Measurements from ENCODE around the gene PRDM16. TPM values are rescaled to one million over a fixed set of nuclear protein-coding genes. Genes with fewer than 3 reads are reported as not detected.

Gene PRDM16
- total RNA-seq, 1 experiment from 2014 or later: 22.3 TPM

GRCh38 chr1:3120140-3120539 is 51.1 kb downstream of the PRDM16 start:
- ChIA-PET POLR2A (no interaction called here), CTCF (no interaction called here)
- Histone ChIP-seq H3K27me3 (ENCODE audit: control insufficient read depth, insufficient read depth, low read length) (no peaks in the 10 kb centered on the region), H3K27ac (ENCODE audit: low read length) (no peak overlapping the region), H3K4me1 (ENCODE audit: control insufficient read depth, insufficient read depth, low read length) (0 out of 2 replicates have a peak, but pooled peaks cover 4% of the 10 kb centered on the region), H3K36me3 (ENCODE audit: control insufficient read depth, insufficient read depth, low read length) (no peaks in the 10 kb centered on the region), H3K4me3 (ENCODE audit: low read depth in 2 of 2, low read length in 2 of 2) (no peak overlapping the region), H3K9me3 (ENCODE audit: control insufficient read depth, insufficient read depth, low read depth, low read length) (no peaks in the 10 kb centered on the region)
- TF ChIP-seq POLR2AphosphoS5 (IDR thresholded peaks at IDR 0.05; ENCODE audit: low read depth, low read length) (no peak), TCF7L2 (IDR thresholded peaks at IDR 0.05; ENCODE audit: low read depth, low read length) (no peak), CTCF (IDR thresholded peaks at IDR 0.05) (no peak)
- in situ Hi-C loops (cut with HindIII; ENCODE audit: low pct_unique_long_range_greater_than_20kb, low sequenced_read_pairs): no loop called here
- ATAC-seq (no peak), DNase-seq (ENCODE audit: low read depth, low spot score) (no peak)
- BruUV-seq (replicated peaks): no TSS peak
- intact Hi-C loops (cut with micrococcal nuclease; ENCODE audit: unreplicated experiment): no loop called here

- intact Hi-C loops (cut with micrococcal nuclease; ENCODE audit: unreplicated experiment): no loop called here
- CTCF ChIA-PET: no interaction called here
- Histone ChIP-seq H3K4me3 (ENCODE audit: low read depth in 2 of 2, low read length in 2 of 2) (no peak overlapping the region), H3K27me3 (ENCODE audit: control insufficient read depth, insufficient read depth, low read length) (no peaks in the 10 kb centered on the region), H3K4me1 (ENCODE audit: control insufficient read depth, insufficient read depth, low read length) (0 out of 2 replicates have a peak, but pooled peaks cover 4% of the 10 kb centered on the region), H3K9me3 (ENCODE audit: control insufficient read depth, insufficient read depth, low read depth, low read length) (no peaks in the 10 kb centered on the region), H3K36me3 (ENCODE audit: control insufficient read depth, insufficient read depth, low read length) (no peaks in the 10 kb centered on the region), H3K27ac (ENCODE audit: low read length) (no peak overlapping the region)
- in situ Hi-C loops (cut with HindIII; ENCODE audit: low pct_unique_long_range_greater_than_20kb, low sequenced_read_pairs): no loop called here
- no peak for TF ChIP-seq CTCF (IDR thresholded peaks at IDR 0.05)
- no peak for ATAC-seq
- POLR2A ChIA-PET: no interaction called here
- DNase-seq (ENCODE audit: low read depth, low spot score): no peak
- no TSS peak for BruUV-seq (replicated peaks)
Measured at GRCh38 chr1:3120994-3121393, 52.0 kb downstream of the PRDM16 start.

- Histone ChIP-seq H3K4me3 (ENCODE audit: low read depth in 2 of 2, low read length in 2 of 2) (no peak overlapping the region), H3K27me3 (ENCODE audit: control insufficient read depth, insufficient read depth, low read length) (no peaks in the 10 kb centered on the region), H3K36me3 (ENCODE audit: control insufficient read depth, insufficient read depth, low read length) (no peaks in the 10 kb centered on the region), H3K9me3 (ENCODE audit: control insufficient read depth, insufficient read depth, low read depth, low read length) (no peaks in the 10 kb centered on the region), H3K27ac (ENCODE audit: low read length) (no peak overlapping the region), H3K4me1 (ENCODE audit: control insufficient read depth, insufficient read depth, low read length) (peaks cover 4% of the 10 kb centered on the region; the same call in 1 of the 2 replicates)
- ChIA-PET POLR2A (no interaction called here), CTCF (no interaction called here)
- DNase-seq (ENCODE audit: low read depth, low spot score): no peak
- ATAC-seq: no peak
- no TSS peak for BruUV-seq (replicated peaks)
- in situ Hi-C loops (cut with HindIII; ENCODE audit: low pct_unique_long_range_greater_than_20kb, low sequenced_read_pairs) (no loop called here), intact Hi-C loops (cut with micrococcal nuclease; ENCODE audit: unreplicated experiment) (no loop called here)
- TF ChIP-seq SIN3A (IDR thresholded peaks at IDR 0.05; ENCODE audit: borderline replicate concordance, insufficient read depth, low read depth, low read length) (no peak), TCF7L2 (IDR thresholded peaks at IDR 0.05; ENCODE audit: low read depth, low read length) (no peak), POLR2AphosphoS5 (IDR thresholded peaks at IDR 0.05; ENCODE audit: low read depth, low read length) (no peak), CTCF (IDR thresholded peaks at IDR 0.05) (no peak), REST (IDR thresholded peaks at IDR 0.05; ENCODE audit: insufficient read depth in 1 of 2, low read depth in 2 of 2, low read length in 1 of 2) (no peak)
Measured at GRCh38 chr1:3121401-3122210, 52.6 kb downstream of the PRDM16 start.
